GM21526 (cell line): Measurements from ENCODE around the gene ADARB2.

ENCODE experiments used
- ATAC-seq: cut with Tn5 transposase; IDR thresholded peaks from one replicate; pipeline ENCODE4 v1.9.1; 2021; ENCODE audit warnings: moderate library complexity; ENCODE audit not compliant: unreplicated experiment, low FRiP score

ADARB2 gene

DNA sequence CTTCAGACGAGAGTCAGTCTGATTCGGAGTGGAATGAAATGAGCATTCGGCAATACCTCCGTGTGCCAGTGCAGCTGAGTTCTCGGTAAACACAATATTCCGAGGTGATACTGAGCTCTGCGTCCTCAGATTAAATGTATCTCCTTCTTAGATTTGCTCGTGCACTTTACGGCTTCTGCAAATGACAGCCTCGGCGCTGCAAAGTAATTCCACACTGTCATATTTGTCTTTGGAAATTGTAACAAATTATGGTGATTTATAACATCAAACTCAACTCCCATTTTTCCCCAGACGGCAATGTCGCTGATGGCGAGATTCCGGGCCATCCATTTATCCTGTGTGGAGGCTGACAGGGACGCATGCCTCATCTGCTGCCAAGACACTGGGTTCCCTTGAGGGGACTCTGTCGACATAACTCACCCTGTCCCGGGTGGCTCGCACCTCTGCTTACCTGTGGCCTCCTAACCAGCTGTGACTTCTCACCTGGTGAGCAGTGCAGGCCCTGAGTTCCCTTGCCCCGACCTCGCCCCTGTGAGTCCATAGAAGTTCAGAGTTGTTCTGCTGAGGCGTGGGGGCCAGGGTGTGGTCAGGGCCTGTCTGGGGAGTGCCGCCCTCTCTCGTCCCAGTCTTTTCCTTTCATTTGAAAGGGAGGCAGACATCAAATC lies 201.9 kb downstream of the ADARB2 start:
- ATAC-seq: no peak

DNA sequence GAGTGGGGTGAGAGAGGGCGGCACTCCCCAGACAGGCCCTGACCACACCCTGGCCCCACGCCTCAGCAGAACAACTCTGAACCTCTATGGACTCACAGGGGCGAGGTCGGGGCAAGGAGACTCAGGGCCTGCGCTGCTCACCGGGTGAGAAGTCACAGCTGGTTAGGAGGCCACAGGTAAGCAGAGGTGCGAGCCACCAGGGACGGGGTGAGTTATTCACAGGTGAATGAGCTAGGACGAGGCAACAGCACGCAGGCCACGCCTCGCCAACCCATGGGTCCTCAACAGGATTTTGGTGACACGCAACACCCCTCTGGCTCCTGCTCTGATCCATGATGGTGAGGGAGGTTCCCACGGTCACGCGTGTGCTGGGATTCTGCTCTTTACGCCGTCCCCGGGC lies 202.5 kb downstream of the ADARB2 start:
- no peak for ATAC-seq

DNA sequence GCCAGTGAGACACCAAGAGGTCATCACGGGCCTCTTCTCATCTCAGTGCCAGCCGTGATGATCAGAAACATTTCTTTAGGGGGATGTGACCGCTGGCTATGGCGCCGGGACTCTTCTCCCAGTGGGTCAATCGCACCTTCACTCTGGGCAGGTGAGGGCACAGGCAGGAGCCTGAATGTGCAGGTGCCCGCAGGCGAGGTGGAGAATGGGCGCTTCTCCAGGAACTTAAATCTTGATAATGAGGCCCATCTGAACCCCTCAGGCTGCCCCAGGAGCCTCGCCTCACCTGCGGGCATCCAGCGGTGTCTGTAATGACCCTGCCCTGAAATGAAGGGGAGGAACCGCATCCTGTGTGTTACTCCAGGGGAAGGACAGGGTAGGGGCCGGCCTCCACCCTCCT lies 204.7 kb downstream of the ADARB2 start:
- no peak for ATAC-seq

DNA sequence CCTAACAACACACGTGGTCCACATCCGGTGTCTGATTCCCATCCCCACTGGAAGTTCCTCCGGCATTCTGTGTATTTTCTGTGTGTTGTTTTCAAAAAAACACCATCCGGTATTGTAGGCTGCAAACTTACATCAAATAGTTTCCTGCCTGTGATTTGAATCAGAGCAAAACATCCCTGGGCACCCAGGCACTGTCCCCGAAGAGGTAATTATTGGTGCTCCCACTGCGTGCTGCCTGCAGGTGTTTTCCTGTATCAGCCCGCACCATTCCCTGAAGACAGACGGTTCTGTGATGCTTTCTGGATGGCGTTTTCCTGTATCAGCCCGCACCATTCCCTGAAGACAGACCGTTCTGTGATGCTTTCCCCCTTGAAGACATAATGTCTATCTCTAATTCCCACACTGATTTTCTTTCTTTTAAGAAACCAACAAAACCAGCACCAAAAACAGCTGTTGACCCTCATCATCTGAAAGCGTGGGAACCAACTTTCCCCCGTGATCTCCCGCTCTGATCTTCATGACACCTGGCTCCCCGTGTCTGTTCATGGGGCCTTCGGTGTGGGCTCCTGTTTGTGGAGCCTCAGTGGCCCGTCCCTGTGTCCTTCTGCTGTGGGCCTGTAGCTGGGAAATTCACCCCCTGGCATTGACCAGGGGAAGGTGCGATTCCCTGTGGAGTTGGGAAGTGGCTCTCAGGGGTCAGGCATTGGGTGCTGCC lies 205.3 kb downstream of the ADARB2 start:
- ATAC-seq: no peak

DNA sequence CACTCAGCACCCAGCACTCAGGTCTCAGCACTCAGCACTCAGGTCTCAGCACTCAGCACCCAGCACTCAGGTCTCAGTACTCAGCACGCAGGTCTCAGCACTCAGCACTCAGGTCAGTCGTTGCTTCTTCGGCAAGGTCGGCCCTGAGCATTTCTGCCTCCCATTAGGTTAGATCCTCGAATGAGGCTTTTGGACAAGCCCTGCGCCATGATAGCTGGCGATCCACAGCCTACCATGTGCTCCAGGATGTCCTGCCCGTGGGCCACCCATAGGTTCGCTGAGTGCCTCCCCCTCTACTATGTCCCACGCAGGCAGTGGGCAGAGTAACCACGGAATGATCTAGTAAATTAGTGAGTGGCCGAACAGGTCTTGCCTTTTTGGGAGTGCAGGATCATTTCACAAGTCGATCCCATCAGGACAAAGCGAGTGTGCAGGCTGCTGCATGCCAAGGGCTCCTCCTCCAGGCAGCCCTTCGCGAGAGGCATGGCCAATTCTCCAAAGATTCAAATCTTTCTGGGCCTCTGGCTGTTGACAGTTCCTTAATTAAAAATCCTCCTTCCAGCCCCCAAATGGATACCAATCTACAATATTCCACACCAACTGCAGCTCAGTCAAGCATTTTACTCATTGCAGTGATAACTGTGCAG lies 206.3 kb downstream of the ADARB2 start:
- ATAC-seq: no peak

DNA sequence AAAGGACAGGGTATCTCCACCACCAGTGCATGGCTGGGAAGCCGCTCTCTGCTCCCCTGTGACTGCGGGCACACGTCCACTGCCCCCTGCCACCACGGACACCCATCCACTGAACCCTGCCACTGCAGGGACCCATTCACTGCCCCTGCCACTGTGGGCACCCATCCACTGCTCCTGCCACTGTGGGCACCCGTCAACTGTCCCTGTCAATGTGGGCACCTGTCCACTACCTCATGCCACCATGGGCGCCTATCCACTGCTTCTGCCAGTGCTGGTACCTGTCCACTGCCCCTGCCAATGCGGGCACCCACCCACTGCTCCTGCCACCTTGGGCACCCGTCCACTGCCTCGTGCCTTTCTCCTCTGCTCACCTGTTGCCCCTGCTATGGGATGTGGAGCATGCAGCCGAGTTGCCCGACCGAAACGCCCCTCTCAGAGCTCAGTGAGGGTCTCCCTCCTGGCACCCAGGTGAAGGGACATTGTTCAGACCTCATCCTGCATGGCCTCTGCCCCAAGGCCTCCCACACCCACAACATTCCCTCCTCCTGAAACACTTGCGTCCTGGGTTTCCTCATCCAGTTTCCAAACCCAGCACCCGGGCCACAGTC lies 207.4 kb downstream of the ADARB2 start:
- ATAC-seq: no peak

DNA sequence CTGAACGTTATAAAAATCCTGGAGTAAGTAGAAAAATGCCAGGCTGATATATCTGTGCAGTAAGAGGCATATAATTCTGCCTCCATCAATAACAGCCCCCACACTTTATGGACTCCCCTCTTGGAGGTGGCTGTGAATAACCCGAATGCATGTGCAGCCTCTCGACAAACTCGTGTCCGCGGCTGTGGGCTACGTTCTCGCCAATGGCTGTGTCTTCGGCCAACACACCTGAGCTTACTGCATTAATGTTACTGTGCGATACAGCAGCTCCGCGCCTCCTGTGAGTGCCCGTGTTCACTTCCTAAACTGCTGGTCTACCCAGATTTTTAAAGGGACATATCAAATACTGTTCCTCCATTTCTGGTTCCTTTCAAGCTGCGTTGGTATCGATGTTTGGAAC lies 209.4 kb downstream of the ADARB2 start:
- no peak for ATAC-seq

DNA sequence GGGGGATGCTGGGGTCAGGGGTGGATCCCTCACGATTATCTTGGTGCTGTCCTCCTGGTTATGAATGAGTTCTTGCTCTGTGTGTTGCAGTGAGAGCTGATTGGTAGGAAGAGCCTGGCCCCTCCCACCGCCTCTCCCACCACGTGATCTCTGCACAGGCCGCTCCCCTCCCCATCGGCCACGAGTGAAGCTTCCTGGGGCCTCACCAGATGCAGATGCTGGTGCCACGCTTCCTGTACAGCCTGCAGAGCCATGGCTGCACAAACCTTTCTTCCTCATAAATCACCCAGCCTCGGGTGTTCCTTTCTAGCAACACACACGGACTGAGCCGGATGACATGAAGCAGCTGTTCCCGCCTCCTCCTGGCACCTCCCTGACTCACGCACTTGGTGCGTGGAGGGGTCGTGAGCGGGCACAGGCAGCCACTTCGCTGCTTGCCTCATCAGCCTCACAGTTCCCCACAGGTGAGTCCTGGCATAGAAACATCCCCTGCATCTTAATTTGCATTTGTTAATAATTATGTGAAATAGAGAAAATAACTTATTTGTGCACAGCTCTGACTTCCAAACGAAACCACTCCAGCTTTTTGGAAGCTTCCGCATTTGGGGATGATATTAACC lies 210.8 kb downstream of the ADARB2 start:
- ATAC-seq: peak; percentile 97

DNA sequence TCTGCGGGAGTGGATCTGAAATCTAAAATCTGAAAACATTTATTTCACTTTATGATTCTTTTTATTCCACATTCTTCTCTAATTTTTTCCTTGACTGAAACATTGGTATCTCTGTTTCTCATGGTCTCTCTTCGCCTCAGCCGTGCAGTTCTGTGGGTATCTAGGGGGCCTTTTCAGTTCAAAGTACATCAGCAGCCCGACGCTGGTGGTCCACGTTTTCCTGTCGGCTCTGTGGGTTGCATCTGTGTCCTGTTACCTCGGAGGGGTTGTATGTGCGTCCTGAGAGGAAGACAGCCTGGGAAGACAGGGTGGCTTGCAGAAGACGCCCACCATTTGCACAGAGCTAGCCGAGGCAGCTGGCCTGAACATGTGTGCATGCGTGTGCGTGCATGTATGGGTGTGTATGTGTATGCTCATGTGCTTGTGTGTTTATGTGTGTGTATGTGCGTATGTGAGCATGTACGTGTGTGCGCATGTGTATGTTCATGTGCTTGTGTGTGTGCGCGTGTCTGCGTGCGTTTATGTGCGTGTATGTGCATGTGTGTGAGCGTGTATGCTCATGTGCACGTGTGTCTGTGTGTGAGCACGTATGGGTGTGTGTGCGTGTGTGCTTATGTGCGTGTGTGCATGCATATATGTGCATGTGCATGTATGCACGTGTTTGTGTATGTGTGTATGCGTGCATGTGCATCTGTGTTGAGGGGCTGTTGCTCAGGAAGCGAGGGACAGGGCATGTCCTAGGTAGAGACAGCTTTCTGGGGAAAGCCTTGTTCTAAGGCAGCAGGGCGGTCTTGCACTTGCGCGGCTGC lies 211.8 kb downstream of the ADARB2 start:
- ATAC-seq: no peak

DNA sequence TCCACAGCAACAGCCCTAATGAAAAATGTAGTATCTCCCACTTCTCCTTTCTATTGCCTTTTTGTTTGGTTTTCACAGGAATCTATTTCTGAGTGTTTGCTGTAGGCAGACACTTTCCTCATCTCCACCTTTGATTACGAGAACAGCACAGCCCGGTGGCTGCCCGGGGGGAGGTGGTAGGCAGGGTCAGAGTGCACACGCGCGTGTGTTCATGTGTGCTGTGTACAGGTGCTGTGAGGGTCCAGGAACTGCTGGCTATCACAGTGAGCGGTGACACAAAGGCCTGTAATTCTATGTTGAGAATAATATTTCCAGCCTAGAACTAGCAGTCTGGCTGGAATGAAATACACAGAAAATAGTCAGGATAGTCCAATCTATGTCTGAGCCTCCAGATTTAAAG lies 212.8 kb downstream of the ADARB2 start:
- ATAC-seq: no peak

DNA sequence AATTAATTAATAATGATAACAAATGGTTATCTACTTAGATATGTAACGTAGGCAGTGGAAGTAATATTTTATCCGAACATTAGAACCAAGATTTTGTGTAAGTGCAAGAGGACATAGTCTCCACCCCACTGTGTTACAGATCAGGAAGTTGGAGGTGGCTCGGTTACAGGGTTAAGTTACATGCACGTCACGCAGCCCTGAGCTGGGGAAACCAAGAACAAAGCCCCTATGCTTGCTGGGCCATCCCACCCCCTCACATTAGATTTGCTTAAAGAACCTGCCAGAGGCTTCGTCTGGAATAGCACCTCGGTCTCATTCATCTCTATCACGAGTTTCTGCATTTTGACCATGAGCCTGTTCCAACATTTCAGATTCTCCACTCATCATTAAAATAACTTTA lies 214.1 kb downstream of the ADARB2 start:
- no peak for ATAC-seq

DNA sequence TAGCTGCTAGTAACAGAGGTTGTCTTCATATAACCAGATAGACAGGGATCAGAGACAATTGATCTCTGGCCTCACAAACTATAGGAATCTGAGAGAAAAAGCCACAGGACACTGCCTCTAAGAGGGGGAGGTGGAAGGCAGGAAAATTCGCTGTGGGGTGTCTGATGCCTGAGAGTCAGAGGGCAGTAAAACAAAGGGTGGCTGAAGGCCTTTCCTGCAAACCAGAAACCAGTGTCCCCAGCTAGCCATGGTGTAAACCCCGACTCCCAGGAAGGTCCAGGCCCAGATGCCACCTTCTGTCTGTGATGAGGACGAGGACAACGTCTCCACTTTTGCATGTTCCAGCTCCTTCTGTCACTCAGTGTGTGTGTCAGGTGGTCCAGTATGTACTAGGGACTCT lies 215.1 kb downstream of the ADARB2 start:
- no peak for ATAC-seq

DNA sequence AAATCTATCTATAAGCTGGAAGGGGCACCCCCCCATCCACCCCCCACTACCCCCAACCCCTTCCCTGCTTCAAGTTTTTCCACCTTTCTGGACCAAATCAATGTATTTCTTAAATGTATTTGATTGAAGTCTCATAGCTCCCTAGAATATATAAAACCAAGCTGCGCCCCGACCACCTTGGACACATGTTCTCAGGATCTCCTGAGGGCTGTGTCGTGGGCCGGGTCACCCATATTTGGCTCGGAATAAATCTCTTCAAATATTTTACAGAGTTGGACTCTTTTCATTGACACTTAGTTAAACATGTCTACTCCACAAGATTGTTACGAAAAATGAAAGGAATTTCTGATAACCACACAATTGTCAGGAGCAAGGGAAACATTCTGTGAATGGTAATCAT lies 215.6 kb downstream of the ADARB2 start:
- ATAC-seq: no peak

DNA sequence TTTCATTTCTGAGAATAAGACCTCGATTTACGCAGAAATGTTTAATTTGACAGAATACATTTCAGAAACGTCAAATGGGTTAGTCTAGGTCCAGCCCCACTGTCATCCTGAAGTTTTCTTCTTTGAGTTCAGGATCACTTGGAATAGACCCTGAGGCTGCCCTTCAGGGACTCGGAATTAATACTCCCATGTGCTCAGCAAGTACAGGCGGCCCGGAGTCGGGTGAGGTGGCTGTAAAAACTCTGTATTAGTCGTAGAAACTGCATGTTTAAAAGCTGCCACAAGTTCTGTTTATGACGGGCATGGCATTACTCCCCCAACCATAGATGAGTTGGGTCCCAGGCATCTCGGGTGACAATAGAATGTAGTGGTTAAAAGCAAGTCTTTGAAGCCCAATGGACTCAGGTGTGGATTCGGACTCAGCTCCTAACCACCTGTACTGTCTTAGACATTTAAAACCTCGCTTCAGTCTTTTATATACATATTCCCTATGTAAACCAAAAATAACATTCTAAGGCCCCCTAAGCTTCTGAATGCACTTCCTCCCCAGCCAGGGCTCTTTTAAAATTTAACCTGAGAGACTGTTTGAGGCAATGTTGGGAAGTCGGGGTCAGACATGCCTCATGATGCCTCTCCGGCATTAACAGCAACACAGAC lies 216.3 kb downstream of the ADARB2 start:
- ATAC-seq: no peak

DNA sequence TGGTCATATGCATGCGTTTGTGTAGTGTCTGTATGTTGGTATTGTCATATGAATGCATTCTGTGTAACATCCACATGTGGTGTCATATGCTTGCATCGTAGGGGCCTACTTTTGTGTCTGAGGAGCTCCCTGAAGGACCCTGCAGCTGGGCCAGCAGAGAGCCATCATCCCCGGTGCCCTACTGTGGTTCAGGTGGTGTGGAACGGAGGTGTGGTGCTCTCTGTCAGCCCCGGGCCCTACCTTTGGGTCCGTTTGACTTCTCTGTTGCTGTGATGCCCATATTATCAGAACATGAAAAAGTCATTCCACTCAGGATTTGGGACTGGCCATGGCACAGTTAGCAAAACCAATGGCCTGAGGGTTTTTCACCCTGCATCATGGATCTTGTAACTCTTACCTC lies 217.9 kb downstream of the ADARB2 start:
- ATAC-seq: no peak

DNA sequence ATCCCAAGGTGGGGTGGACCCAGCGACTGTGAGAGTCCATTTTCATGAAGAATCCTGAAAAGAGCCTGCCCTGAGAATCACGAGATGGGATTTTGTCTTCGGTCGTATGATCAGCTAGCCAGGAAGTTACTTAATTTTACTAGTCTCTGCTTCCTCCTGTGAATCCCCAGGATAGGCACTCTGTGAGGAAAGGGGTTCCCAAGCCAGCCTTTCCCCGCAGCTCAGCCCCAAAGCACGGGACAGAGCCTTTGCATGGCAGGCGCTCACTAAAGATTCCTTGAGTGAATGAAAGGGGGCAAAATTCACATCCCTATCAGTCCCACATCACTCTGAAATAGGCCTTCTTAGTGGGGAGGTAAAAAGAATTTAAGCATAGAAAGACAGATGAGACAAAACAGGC lies 219.6 kb downstream of the ADARB2 start:
- no peak for ATAC-seq

DNA sequence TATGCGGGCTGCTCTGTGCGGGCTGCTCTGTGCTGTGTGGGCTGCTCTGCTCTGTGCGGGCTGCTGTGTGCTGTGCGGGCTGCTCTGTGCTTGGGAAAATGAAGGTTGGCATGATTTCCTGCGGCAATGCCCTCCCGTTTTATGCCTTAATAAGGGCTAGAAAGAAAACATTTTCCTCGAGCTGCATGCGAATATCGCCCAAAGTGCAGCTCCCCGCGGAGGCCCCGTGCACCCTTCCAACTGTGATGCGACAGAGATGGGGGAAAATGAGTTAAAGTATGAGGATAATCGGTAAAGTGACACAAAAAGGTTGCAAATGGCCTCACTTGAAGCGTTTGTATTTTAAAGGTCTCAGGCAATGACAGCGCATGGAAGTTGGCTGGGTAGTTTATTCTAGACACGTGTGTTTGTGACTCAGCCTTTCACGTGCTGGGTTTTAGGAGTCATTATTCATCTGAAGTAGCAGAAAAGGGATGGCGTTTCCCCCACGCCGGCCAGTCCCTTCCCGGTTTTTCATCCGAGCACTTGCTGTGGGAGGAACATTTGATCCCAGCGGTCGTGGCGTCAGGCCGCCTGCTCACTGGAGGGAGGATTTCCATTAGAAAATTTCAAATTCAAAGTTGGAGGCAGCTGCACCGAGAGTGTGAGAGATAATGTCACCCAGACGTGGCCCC lies 220.7 kb downstream of the ADARB2 start:
- no peak for ATAC-seq

DNA sequence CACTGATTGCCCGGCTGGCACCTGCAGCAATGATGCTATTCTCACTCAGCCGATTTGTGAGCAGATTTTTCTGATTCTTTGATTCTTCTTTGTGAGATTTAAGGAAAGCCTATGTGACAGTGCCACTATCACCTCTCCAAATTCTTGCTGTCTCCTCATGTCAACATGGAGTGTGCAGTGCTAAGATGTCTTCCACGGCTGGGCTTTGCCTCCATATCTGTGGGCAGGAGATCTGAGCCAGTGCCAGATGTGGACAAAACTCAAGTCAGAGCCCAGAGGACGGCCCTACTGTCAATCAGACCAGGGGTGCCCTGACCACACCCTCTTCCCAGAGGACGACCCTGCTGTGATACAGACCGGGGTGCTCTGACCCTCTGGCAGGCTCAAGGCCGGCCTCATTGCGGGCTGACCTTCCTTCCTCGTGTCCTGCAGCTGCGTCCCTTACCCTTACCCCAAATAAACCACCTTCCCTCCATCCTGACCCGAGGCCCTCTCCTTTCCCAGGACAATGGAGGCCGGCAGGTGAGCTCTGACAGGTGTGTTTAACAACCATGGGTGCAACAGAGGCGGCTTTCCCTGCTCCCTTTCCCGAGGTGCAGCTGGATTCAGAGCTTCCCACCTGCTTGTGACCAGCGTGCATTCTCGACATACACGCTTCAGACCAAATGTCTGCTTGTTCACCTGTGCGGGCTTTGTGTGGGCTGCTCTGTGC lies 221.4 kb downstream of the ADARB2 start:
- no peak for ATAC-seq
